ENCODE results near the gene TRMT44.

The TRMT44 gene

GRCh38 chr4:8396762-8397406 lies 43.7 kb upstream of the TRMT44 start:
- Histone ChIP-seq H4K8ac (ENCODE audit: low read length) (no peak overlapping the region), H2BK12ac (ENCODE audit: low read length in 2 of 2) (no peak overlapping the region), H3K14ac (ENCODE audit: low read length in 2 of 2) (no peak overlapping the region), H3K79me1 (replicated peaks; ENCODE audit: low read length, poor library complexity, severe bottlenecking) (peaks cover 6% of the 10 kb centered on the region), H4K91ac (ENCODE audit: low read length) (peak overlapping the region; percentile 18), H3K27me3 (ENCODE audit: control insufficient read depth in 1 of 2, insufficient read depth in 1 of 2, low read length in 2 of 2) (no peaks in the 10 kb centered on the region), H3K23ac (ENCODE audit: low read length in 2 of 2) (no peak overlapping the region), H3K27ac (ENCODE audit: low read length, poor library complexity, severe bottlenecking) (no peak overlapping the region), H3K4me3 (ENCODE audit: insufficient read depth in 1 of 2, low read depth in 1 of 2, low read length in 2 of 2) (no peak overlapping the region), H2BK15ac (ENCODE audit: low read depth, poor library complexity, severe bottlenecking) (no peak overlapping the region), H3K36me3 (ENCODE audit: control insufficient read depth in 1 of 2, insufficient read depth in 2 of 2, low read depth in 1 of 2, low read length in 2 of 2) (peaks cover 37 to 39% of the 10 kb centered on the region in 2 experiments), H2BK120ac (ENCODE audit: low read depth, low read length) (no peak overlapping the region), H2AFZ (ENCODE audit: low read depth, low read length) (no peak overlapping the region), H2AK5ac (ENCODE audit: low read length, severe bottlenecking) (no peak overlapping the region), H3K4me2 (ENCODE audit: low read length, poor library complexity, severe bottlenecking) (no peak overlapping the region), H3K9ac (ENCODE audit: low read length) (no peak overlapping the region), H2BK5ac (ENCODE audit: low read depth, low read length, poor library complexity, severe bottlenecking) (no peak overlapping the region), H3K4ac (ENCODE audit: low read depth in 1 of 2, low read length in 2 of 2) (no peak overlapping the region), H3K9me3 (ENCODE audit: control insufficient read depth, low read length) (no peaks in the 10 kb centered on the region), H3K18ac (ENCODE audit: low read depth in 1 of 2, low read length in 2 of 2) (no peak overlapping the region), H3K4me1 (ENCODE audit: control insufficient read depth, insufficient read depth, low read depth, low read length) (peaks cover 19% of the 10 kb centered on the region)
- WGBS: 93% methylated on average over 26 of the region's 27 CpGs
- DNase-seq: no peak

- Histone ChIP-seq H3K14ac (ENCODE audit: low read length in 2 of 2) (no peak overlapping the region), H2BK120ac (ENCODE audit: low read depth, low read length) (no peak overlapping the region), H3K4me1 (ENCODE audit: control insufficient read depth, insufficient read depth, low read depth, low read length) (peaks cover 15% of the 10 kb centered on the region), H4K8ac (ENCODE audit: low read length) (no peak overlapping the region), H3K9me3 (ENCODE audit: control insufficient read depth, low read length) (no peaks in the 10 kb centered on the region), H2AK5ac (ENCODE audit: low read length, severe bottlenecking) (no peak overlapping the region), H3K27me3 (ENCODE audit: control insufficient read depth in 1 of 2, insufficient read depth in 1 of 2, low read length in 2 of 2) (no peaks in the 10 kb centered on the region), H2BK12ac (ENCODE audit: low read length in 2 of 2) (no peak overlapping the region), H3K79me1 (replicated peaks; ENCODE audit: low read length, poor library complexity, severe bottlenecking) (peaks cover 12% of the 10 kb centered on the region), H2BK5ac (ENCODE audit: low read depth, low read length, poor library complexity, severe bottlenecking) (no peak overlapping the region), H3K9ac (ENCODE audit: low read length) (no peak overlapping the region), H4K91ac (ENCODE audit: low read length) (no peak overlapping the region), H2AFZ (ENCODE audit: low read depth, low read length) (no peak overlapping the region), H3K27ac (ENCODE audit: low read length, poor library complexity, severe bottlenecking) (no peak overlapping the region), H2BK15ac (ENCODE audit: low read depth, poor library complexity, severe bottlenecking) (no peak overlapping the region), H3K18ac (ENCODE audit: low read depth in 1 of 2, low read length in 2 of 2) (no peak overlapping the region), H3K23ac (ENCODE audit: low read length in 2 of 2) (no peak overlapping the region), H3K36me3 (ENCODE audit: control insufficient read depth in 1 of 2, insufficient read depth in 2 of 2, low read depth in 1 of 2, low read length in 2 of 2) (peaks cover 48 to 49% of the 10 kb centered on the region in 2 experiments), H3K4me2 (ENCODE audit: low read length, poor library complexity, severe bottlenecking) (no peak overlapping the region), H3K4ac (ENCODE audit: low read depth in 1 of 2, low read length in 2 of 2) (no peak overlapping the region), H3K4me3 (ENCODE audit: insufficient read depth in 1 of 2, low read depth in 1 of 2, low read length in 2 of 2) (no peak overlapping the region)
- DNase-seq: no peak
- WGBS: 91% methylated on average over 9 of the region's 9 CpGs
Observed at GRCh38 chr4:8398347-8398746, 42.2 kb upstream of the TRMT44 start.

GRCh38 chr4:8399298-8399697 lies 41.3 kb upstream of the TRMT44 start:
- no peak overlapping the region for H3K23ac ChIP-seq (ENCODE audit: low read length in 2 of 2)
- no peak for DNase-seq
- H3K4me3 ChIP-seq (ENCODE audit: insufficient read depth in 1 of 2, low read depth in 1 of 2, low read length in 2 of 2): no peak overlapping the region
- no peak overlapping the region for H4K8ac ChIP-seq (ENCODE audit: low read length)
- H3K9me3 ChIP-seq (ENCODE audit: control insufficient read depth, low read length): no peaks in the 10 kb centered on the region
- H3K27ac ChIP-seq (ENCODE audit: low read length, poor library complexity, severe bottlenecking): no peak overlapping the region
- H2BK120ac ChIP-seq (ENCODE audit: low read depth, low read length): no peak overlapping the region
- H3K4ac ChIP-seq (ENCODE audit: low read depth in 1 of 2, low read length in 2 of 2): no peak overlapping the region
- peaks cover 12% of the 10 kb centered on the region for H3K79me1 ChIP-seq (replicated peaks; ENCODE audit: low read length, poor library complexity, severe bottlenecking)
- no peak overlapping the region for H2BK12ac ChIP-seq (ENCODE audit: low read length in 2 of 2)
- WGBS: 94% methylated on average over 15 of the region's 15 CpGs
- no peak overlapping the region for H2AFZ ChIP-seq (ENCODE audit: low read depth, low read length)
- peaks cover 53 to 58% of the 10 kb centered on the region in 2 experiments for H3K36me3 ChIP-seq (ENCODE audit: control insufficient read depth in 1 of 2, insufficient read depth in 2 of 2, low read depth in 1 of 2, low read length in 2 of 2)
- no peak overlapping the region for H3K4me2 ChIP-seq (ENCODE audit: low read length, poor library complexity, severe bottlenecking)
- H2BK15ac ChIP-seq (ENCODE audit: low read depth, poor library complexity, severe bottlenecking): no peak overlapping the region
- H3K9ac ChIP-seq (ENCODE audit: low read length): no peak overlapping the region
- no peak overlapping the region for H2BK5ac ChIP-seq (ENCODE audit: low read depth, low read length, poor library complexity, severe bottlenecking)
- no peak overlapping the region for H3K14ac ChIP-seq (ENCODE audit: low read length in 2 of 2)
- no peak overlapping the region for H4K91ac ChIP-seq (ENCODE audit: low read length)
- no peaks in the 10 kb centered on the region for H3K27me3 ChIP-seq (ENCODE audit: control insufficient read depth in 1 of 2, insufficient read depth in 1 of 2, low read length in 2 of 2)
- no peak overlapping the region for H3K18ac ChIP-seq (ENCODE audit: low read depth in 1 of 2, low read length in 2 of 2)
- peaks cover 13% of the 10 kb centered on the region for H3K4me1 ChIP-seq (ENCODE audit: control insufficient read depth, insufficient read depth, low read depth, low read length)
- H2AK5ac ChIP-seq (ENCODE audit: low read length, severe bottlenecking): no peak overlapping the region

GRCh38 chr4:8400632-8401325 lies 39.8 kb upstream of the TRMT44 start:
- Histone ChIP-seq H3K4me3 (ENCODE audit: insufficient read depth in 1 of 2, low read depth in 1 of 2, low read length in 2 of 2) (no peak overlapping the region), H4K91ac (ENCODE audit: low read length) (no peak overlapping the region), H3K4ac (ENCODE audit: low read depth in 1 of 2, low read length in 2 of 2) (no peak overlapping the region), H3K27me3 (ENCODE audit: control insufficient read depth in 1 of 2, insufficient read depth in 1 of 2, low read length in 2 of 2) (no peaks in the 10 kb centered on the region), H2BK12ac (ENCODE audit: low read length in 2 of 2) (no peak overlapping the region), H2AFZ (ENCODE audit: low read depth, low read length) (no peak overlapping the region), H3K9ac (ENCODE audit: low read length) (peak overlapping the region; percentile 63), H3K79me1 (replicated peaks; ENCODE audit: low read length, poor library complexity, severe bottlenecking) (peaks cover 12% of the 10 kb centered on the region), H4K8ac (ENCODE audit: low read length) (no peak overlapping the region), H3K4me2 (ENCODE audit: low read length, poor library complexity, severe bottlenecking) (no peak overlapping the region), H2BK15ac (ENCODE audit: low read depth, poor library complexity, severe bottlenecking) (no peak overlapping the region), H3K4me1 (ENCODE audit: control insufficient read depth, insufficient read depth, low read depth, low read length) (peaks cover 6% of the 10 kb centered on the region), H3K14ac (ENCODE audit: low read length in 2 of 2) (no peak overlapping the region), H2BK5ac (ENCODE audit: low read depth, low read length, poor library complexity, severe bottlenecking) (no peak overlapping the region), H3K27ac (ENCODE audit: low read length, poor library complexity, severe bottlenecking) (no peak overlapping the region), H3K18ac (ENCODE audit: low read depth in 1 of 2, low read length in 2 of 2) (no peak overlapping the region), H2BK120ac (ENCODE audit: low read depth, low read length) (no peak overlapping the region), H3K9me3 (ENCODE audit: control insufficient read depth, low read length) (no peaks in the 10 kb centered on the region), H3K23ac (ENCODE audit: low read length in 2 of 2) (no peak overlapping the region), H2AK5ac (ENCODE audit: low read length, severe bottlenecking) (no peak overlapping the region), H3K36me3 (ENCODE audit: control insufficient read depth in 1 of 2, insufficient read depth in 2 of 2, low read depth in 1 of 2, low read length in 2 of 2) (peaks cover 61 to 68% of the 10 kb centered on the region in 2 experiments)
- 94% methylated on average over 9 of the region's 13 CpGs for WGBS
- DNase-seq: no peak

All from mesenchymal stem cell (in vitro differentiated cells and primary cell).